Stimulated activated CD8-positive, alpha-beta memory T cell treated with anti-CD3 and anti-CD28 coated beads, Interleukin-4, amount 100 ng/mL, for 24 hours (primary cell): ENCODE measurements around the gene GLIPR1L2.
"Not testable (repeated sequence)": the region's sequence is repeated elsewhere in the genome, so short reads cannot be mapped to it uniquely, and the experiment has no call there.

Source experiments
- DNase-seq: peaks from one replicate; pipeline ENCODE4 v3.0.0-alpha.2; 2020; ENCODE audit warnings: low read depth

Gene GLIPR1L2

DNA sequence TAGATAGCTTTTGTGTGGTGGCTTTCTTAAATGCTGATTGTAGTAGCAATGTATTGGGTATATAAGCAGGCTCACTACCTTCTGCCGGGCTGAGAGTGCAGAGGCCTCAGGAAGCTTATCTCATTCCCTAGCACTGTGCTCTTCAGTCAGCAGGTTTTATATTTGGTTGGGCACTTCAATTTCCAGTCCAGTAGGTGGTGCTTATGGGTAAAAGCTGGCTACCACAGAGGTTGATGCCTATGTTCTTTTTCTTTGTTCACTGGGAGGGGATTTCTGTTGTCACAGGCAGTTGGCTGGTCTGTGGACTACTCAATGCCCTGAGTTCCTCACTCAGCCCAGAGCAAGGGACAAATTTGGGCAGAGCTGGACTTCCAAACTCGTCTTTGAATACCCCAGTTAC is 46.7 kb downstream of the GLIPR1L2 start:
- DNase-seq = no peak

DNA sequence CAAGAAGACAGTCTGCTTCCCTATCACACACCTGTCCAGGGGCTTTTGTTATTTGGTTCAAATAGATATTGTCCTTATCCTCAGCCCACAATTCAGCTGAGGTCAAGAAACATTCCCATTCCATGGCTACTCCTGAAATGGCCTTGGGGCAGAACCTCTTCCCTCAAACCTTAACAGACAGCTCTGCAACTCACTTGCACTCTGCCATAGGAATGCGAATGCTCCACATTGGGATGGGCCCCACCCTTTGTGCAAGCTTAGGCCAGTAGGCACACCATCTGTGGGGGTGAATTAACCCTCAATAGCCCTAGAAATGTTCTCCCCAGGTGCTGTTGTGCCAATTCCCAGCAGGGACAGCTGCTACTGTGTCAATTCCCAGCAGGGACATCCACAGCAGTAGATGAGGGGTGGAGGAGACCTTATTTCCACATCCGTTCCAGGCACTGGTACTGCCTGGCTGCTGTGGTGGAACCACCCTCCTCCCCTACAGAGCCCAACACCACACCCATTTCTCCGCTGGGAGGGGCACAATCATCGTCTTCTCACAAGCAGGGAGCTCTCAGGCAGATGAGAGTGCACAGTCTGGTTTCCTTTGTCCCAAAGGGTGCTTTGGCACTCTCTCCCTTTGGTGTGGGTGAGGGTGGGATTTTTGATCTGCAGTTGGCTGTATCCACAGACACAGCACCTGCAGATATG is 47.3 kb downstream of the GLIPR1L2 start:
- no peak for DNase-seq

DNA sequence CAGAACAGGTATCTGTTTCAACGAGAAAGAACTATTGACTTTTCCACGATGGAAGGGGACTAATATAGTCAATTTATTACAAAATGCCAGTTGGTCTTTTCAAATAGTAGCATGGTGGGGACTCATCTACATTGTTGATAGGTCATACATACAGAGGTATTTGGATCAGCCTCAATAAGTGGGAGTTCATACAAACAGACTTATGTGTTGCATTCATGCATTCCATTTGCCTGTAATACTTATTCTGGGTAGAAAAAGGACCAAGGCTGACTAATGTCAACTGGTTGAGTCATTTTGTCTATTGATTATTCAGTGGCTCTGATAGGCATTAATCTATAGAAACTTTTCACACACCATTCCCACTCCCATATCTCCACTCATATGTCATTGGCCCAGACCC is 48.2 kb downstream of the GLIPR1L2 start:
- DNase-seq = no peak

DNA sequence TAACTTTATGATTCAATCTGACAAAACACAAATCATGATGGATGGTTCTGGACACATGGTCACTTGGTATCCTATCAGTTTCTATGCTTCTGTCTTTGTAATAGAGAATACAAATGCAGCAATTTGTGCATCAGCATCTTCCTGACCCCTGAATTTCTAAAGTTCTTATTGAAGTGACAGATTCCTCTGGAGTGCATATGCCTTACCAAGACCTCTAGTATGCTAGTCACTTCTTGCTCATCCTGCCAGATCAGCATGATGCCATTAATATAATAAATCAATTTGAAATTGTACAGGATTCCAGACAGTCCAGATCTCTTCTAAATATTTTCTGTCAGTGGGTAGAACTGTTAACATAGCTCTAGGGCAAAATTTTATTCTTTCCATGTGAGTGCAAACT is 49.0 kb downstream of the GLIPR1L2 start:
- no peak for DNase-seq

DNA sequence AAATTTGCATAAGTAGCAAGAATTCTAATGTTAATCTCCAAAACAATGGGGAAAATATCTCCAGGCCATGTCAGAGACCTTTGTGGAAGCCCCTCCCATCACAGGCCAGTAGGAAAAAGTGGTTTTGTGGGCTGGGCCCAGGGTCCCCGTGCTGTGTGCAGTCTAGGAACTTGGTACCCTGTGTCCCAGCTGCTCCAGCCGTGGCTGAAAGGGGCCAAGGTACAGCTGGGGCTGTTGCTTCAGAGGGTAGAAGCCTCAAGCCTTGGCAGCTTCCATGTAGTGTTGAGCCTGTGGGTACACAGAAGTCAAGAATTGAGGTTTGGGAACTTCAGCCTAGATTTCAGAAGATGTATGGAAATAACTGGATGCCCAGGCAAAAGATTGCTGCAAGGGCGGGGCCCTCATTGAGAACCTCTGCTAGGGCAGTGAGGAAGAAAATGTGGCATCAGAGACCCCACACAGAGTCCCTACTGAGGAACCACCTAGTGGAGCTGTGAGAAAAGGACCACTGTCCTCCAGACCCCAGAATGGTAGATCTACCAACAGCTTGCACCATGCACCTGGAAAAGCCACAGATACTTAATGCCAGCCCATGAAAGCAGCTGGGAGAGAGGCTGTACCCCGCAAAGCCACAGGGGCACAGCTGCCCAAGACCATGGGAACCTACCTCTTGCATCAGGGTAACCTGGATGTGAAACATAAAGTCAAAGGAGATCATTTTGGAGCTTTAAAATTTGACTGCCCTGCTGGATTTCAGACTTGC is 51.0 kb downstream of the GLIPR1L2 start:
- not testable (repeated sequence) for DNase-seq

DNA sequence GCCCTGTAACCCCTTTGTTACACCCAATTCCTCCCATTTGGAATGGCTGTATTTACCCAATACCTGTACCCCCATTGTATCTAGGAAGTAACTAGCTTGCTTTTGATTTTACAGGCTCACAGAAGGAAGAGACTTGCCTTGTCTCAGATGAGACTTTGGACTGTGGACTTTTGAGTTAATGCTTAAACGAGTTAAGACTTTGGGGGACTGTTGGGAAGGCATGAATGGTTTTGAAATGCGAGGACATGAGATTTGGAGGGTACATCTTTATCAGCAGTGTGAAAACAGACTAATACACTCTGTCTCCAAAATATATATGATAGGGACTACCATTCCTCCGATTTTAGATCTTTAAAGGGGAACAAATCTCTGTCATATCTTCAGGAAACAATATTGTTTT is 51.6 kb downstream of the GLIPR1L2 start:
- DNase-seq = not testable (repeated sequence)

DNA sequence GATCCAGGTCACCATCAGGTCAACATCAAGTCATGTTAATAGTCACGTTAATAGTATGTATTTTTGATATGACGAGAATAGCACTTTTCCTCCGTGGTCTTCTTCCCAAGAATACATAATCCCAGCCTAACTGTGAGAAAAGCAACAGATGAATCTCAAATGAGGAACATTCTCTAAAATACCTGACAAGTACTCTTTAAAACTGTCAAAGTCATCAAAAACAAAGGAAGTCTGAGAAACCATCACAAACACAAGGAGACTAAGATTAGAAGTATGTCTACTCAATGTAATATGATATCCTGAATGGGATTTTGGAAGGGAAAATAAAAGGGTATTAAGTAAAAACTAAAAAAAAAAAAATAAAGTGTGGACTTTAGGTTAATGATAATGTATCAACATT is 52.8 kb downstream of the GLIPR1L2 start:
- no peak for DNase-seq

DNA sequence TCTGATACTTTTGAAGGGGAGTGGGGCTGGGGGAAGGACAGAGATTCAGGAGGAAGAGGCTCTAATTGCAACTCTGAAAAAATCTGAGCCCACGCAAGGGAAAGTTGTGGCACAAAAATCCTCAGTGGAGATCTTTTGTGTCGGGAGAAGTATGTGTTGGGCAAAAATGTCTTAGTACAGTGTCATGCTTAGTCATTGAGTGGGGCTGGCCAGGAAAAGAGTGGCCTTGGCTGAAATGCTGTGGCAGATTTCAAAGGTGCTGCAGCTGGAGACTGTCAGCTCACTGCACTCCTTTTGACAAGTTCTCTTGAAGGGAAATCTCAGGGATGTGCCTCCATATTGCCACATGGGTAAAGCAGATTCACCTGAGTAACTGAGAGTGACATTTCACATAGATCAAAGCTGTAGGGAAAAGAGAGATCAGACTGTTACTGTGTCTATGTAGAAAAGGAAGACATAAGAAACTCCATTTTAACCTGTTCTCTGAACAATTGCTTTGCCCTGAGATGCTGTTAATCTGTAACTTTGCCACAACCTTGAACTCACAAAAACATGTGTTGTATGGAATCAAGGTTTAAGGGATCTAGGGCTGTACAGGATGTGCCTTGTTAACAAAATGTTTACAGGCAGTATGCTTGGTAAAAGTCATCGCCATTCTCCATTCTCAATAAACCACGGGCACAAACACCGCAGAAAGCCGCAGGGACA is 53.7 kb downstream of the GLIPR1L2 start:
- DNase-seq = no peak

DNA sequence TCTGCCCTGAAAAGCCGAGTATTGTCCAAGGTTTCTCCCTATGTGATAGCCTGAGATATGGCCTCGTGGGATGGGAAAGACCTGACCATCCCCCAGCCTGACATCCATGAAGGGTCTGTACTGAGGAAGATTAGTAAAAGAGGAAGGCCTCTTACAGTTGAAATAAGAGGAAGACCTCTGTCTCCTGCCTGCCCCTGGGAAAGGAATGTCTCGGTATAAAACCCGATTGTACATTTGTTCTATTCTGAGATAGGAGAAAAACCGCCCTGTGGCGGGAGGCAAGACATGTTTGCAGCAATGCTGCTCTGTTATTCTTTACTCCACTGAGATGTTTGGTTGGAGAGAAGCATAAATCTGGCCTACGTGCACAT is 54.2 kb downstream of the GLIPR1L2 start:
- DNase-seq = not testable (repeated sequence)

DNA sequence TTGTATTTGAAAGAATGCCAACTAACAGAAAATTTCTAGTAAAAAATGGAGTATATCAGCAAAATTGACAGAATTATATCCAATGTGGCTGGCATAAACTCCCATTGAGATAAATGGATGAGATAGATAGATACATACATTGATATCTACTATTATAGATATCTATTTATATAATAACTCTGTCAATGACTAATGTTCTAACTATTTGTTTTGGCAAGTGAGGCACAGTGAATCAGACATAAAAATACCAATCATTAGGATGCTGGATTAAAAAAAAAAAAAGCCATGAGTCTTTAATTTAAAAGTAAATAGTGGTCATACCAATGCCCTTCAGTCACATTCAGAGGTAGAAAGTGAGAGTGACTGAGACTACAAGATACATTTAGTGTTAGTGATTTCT is 56.0 kb downstream of the GLIPR1L2 start:
- no peak for DNase-seq

DNA sequence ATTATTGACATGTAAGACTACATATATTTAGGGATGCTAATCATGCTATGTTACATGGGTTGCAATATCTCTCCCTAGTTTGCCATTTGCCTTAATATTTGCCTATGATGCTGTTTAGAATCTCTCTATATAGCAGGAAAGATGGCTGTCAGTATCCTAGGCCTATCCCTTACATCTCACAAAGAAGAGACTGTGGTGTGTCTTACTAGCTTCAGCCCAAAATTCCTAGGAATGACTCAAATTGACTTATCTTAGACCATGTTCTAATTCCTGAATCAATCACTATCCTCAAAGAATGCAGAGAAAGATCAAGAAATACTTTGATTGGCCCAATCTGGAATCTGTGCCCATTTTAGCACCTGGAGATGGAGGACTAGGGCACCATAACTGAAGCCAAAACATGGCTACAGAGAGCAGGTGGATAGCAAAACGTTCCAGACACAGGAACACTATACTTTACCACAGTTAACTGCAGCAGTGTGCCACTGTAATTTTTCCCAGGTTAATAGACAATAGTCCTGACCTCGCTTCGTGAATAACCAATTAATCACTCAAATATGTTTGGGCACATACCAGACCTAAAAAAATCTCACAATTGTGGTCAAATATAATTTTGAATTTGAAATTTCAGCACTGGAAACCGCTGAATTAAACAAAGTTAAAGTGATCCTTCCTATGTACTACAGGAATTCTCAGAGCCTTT is 57.0 kb downstream of the GLIPR1L2 start:
- DNase-seq = no peak

DNA sequence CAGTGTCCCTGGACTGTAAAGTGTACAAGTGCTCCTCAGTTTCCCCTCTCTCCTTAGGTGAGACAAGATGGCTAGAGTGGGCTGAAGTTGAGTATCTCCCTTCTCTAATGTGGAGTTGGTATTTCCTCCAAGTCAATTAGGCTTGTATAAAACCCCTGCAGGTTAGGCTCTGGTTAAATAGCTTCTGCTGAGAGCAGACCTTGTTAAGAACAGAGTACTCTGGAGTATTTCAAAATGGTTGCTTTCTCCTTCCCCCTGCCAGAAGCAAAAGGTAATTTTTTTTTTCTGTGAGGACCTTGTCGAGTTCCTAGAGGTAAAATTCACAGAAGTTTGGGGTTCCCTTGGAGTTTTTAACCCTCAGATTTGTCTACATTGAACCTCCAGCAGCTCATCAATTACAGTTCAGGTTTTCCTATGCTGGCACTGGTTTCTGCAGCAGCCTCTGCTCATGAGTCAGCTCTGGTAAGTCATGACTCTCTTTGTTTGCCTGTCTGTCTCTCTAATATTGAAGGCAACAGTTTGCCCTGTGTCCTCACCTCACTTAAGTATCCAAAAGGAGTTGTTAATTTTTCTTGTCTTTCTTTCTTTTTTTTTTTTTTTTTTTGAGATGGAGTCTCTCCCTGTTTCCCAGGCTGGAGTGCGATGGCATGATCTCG is 61.9 kb downstream of the GLIPR1L2 start:
- DNase-seq = no peak

DNA sequence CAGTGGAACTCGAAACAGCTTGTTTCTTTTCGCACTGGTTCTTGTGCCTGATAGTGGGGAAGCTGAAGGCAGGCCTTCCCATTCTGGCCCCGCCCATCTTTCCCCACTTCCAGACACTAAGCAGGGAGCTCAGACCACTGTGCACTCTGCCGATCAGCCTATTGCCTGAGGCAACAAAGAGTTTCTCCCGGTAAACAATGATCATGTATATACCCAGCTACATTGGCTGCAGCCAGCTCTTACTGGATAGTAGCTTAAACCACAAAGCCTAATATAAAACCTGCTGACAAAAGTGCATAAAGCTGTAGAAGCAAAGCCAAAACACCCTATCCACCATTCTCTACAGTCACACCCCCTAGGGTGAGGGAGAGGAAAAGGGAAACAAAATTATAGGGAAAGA is 65.0 kb downstream of the GLIPR1L2 start:
- no peak for DNase-seq

DNA sequence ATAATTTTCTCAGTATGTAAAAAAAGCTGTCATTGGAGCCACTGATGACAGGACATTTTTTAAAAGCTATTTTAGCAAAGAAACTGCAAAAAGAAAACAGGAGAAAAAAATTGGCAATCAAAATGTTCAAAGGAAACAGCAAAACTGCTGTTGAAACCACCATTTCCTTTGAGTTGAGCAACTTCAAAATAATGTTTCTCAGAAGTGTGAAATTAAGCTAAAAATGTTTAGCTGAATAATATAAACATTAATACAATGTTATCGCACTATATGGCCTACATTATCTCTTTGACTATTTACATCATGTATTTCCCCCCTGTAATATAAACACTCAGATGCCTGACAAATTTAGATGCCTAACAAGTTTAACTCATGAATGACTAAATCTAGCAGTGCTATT is 66.3 kb downstream of the GLIPR1L2 start:
- DNase-seq = no peak

DNA sequence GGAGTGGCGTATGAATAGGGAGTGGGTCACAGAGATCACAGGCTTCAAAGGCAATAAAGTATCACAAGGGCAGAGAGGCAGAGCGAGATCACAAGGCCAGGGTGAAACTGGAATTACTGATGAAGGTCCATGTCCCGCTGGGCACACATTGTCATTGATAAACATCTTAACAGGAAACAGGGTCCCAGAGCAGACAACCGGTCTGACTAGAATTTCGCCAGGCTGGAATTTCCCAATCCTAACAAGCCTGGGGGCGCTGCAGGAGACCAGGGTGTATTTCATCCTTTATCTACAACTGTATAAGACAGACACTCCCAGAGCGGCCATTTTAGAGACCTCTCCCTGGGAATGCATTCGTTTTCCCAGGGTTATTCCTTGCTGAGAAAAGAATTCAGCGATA is 67.0 kb downstream of the GLIPR1L2 start:
- DNase-seq = not testable (repeated sequence)

DNA sequence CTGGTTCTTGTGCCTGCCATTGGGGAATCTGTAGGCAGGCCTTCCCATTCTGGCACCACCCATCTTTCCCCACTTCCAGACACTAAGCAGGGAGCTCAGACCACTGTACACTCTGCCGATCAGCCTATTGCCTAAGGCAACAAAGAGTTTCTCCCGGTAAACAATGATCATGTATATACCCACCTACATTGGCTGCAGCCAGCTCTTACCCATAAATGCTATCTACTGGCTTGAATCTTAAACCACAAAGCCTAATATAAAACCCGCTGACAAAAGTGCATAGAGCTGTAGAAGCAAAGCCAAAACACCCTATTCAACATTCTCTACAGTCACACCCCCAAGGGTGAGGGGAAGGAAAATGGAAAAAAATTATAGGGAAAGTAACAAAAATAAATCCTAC is 68.9 kb downstream of the GLIPR1L2 start:
- no peak for DNase-seq

DNA sequence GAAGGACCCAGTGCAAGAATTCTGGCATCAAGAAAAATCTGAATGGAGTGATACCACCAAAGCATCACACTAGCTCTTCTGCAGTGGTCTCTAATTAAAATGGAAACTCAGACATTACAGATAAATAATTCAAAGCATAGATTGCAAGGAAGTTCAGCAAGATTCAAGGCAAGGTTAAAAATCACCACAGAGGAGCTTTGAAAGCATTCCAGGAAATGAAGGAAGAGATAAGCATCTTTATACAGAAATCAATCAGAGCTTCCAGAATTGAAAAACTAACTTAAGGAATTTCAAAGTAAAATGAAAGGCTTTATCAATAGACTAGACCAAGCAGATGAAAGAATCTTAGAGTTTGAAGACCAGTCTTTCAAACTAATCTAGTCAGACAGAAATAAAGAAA is 69.3 kb downstream of the GLIPR1L2 start:
- no peak for DNase-seq

DNA sequence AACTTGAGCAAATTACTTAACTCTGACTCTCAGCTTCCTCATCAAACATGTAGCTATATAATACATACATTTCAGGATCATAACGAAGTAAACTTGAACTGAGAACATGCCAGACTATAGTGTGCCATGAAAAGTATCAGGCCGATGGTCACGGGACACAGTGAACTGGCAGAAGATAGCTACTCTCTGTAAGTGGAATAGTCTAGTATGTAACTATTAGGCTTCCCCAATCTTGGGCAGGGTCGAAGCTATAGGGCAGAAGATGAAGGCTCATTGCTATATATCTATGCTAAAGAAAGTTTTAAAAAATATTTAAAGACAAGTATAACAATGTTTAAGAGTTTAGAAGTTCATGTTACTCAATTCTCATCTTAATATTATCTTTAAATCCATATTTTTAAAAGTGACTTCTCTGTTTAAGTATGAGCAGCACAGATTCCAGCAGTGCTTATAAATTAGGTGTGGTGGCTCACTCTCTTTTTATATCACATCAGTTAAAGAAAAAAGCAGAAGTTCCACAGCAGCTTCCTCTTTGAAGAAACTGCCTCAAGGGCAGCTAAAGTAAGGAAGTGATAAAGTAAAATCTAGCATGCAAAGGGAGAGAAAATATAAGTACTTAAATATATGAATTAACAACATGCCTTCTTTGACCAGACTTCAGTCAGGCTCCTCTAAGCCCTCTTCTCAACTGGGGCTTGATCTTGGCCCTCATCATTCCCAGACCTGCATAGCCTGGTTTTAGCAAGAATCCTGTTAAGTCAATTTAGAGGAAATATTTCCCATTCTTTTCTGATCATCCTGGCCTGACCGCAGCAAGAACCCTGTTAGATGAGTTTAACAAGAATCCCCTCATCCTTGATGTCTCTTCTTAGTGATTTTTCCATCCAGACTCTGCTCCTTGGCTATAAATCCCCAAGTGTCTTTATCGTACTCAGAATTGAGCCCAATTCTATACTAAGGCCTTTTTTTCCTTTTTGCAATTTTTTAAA is 81.3 kb downstream of the GLIPR1L2 start:
- DNase-seq = no peak

DNA sequence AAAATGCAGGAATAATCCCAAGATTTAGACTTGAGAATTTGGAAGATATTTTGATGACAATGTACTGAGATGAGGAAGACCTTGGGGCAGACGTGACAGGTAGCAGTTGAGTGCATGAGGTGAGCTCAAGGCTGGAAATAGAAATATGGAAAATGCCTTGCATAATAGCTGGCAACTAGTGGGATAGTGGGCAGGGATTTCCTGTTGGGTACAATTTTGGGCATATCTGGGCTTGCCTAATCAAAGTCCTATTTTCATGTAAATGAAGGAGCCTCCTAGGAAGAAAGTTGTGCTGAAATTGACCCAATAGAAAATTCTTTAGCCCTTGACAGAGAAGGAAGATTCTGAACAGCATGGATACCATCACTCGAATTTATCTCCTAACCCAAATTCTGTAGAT is 83.2 kb downstream of the GLIPR1L2 start:
- DNase-seq = no peak

DNA sequence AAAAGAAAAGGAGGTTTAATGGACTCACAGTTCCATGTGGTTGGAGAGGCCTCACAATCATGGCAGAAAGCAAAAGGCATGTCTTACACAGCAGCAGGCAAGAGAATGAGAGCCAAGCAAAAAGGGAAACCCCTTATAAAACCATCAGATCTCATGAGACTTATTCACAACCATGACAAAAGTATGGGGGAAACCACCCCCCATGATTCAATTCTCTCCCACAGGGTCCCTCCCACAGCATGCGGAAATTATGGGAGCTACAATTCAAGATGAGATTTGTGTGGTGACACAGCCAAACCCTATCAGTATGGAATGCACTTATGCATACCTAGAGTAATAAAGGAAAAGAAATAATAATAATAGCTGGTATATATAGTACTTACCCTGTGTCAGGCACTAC is 85.2 kb downstream of the GLIPR1L2 start:
- no peak for DNase-seq

DNA sequence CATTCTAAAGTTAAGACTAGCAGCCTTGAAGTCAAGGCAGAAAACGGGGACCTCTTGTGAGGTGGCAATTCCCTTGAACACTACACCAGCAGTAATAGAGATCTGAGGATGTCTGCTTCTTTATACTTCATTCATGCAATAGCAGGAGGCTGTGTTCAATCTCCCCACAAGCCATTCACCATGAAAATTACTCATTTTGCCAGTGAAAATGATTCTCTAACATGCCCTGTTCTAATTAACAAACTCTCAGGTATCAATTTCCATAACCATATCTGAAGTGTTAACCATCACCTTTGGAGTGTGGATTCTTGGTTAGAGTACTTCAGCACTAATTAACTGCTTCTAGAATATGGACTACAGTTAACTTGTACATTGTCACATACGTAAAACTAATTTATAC is 86.2 kb downstream of the GLIPR1L2 start:
- no peak for DNase-seq
